MM.1S (cell line): ENCODE results near the gene CCNB1.
"Not testable (repeated sequence)": the region's sequence is repeated elsewhere in the genome, so short reads cannot be mapped to it uniquely, and the experiment has no call there.

Experiments
- DNase-seq: peaks from one replicate; pipeline ENCODE4 v3.0.0-alpha.2; 2015
- H2AFZ ChIP-seq: fragments of 300-600 bp; sonication (generic); 2 replicates; pipeline ENCODE4 v1.6.0; 2016; ENCODE audit warnings: antibody characterized with exemption, low read length
- H3F3A ChIP-seq: fragments of 300-600 bp; sonication (generic); 2 replicates; pipeline ENCODE4 v1.6.1; 2016; ENCODE audit warnings: mild to moderate bottlenecking, antibody characterized with exemption, low read length, moderate library complexity, mixed read lengths; ENCODE audit not compliant: insufficient read depth
- H3K27ac ChIP-seq: fragments of 300-600 bp; sonication (generic); 2 replicates; pipeline ENCODE4 v1.5.1; 2016; ENCODE audit warnings: mild to moderate bottlenecking, low read length
- H3K27me3 ChIP-seq: fragments of 300-600 bp; sonication (generic); replicated peaks from 2 replicates; pipeline ENCODE4 v1.6.0; 2016; ENCODE audit warnings: low read length; ENCODE audit not compliant: insufficient read depth
- H3K36me3 ChIP-seq: fragments of 300-600 bp; sonication (generic); replicated peaks from 2 replicates; pipeline ENCODE4 v1.6.1; 2016; ENCODE audit warnings: mild to moderate bottlenecking, low read length, mixed read lengths; ENCODE audit not compliant: insufficient read depth
- H3K4me1 ChIP-seq: fragments of 300-600 bp; sonication (generic); 2 replicates; pipeline ENCODE4 v1.6.1; 2016; ENCODE audit warnings: low read length, mixed read lengths
- H3K4me2 ChIP-seq: fragments of 300-600 bp; sonication (generic); 2 replicates; pipeline ENCODE4 v1.6.0; 2016; ENCODE audit warnings: low read depth, low read length
- H3K4me3 ChIP-seq: fragments of 300-600 bp; sonication (generic); 2 replicates; pipeline ENCODE4 v1.5.1; 2016; ENCODE audit warnings: low read length, mixed read lengths
- H3K79me2 ChIP-seq: fragments of 300-600 bp; sonication (generic); 2 replicates; pipeline ENCODE4 v1.6.1; 2016; ENCODE audit warnings: mixed run types, low read length, mixed read lengths
- H3K9ac ChIP-seq: fragments of 300-600 bp; sonication (generic); 2 replicates; pipeline ENCODE4 v1.6.1; 2016; ENCODE audit warnings: low read length, mixed read lengths
- H3K9me2 ChIP-seq: fragments of 300-600 bp; sonication (generic); replicated peaks from 2 replicates; pipeline ENCODE4 v1.6.1; 2016; ENCODE audit warnings: mild to moderate bottlenecking, low read length, mixed read lengths; ENCODE audit not compliant: insufficient read depth
- H3K9me3 ChIP-seq: fragments of 300-600 bp; sonication (generic); replicated peaks from 2 replicates; pipeline ENCODE4 v1.6.1; 2016; ENCODE audit warnings: mild to moderate bottlenecking, low read length, mixed read lengths; ENCODE audit not compliant: insufficient read depth
- H4K20me1 ChIP-seq: fragments of 300-600 bp; sonication (generic); 2 replicates; pipeline ENCODE4 v1.6.1; 2016; ENCODE audit warnings: mild to moderate bottlenecking, low read length, moderate library complexity, mixed read lengths; ENCODE audit not compliant: insufficient read depth
- EZH2 ChIP-seq: fragments of 300-600 bp; sonication (generic); optimal IDR thresholded peaks from 2 replicates; pipeline ENCODE3; 2017; ENCODE audit warnings: low read depth, mild to moderate bottlenecking, antibody characterized with exemption, low read length, mixed read lengths
- EZH2phosphoT487 ChIP-seq: fragments of 300-600 bp; sonication (generic); IDR thresholded peaks from 2 replicates; pipeline ENCODE4 v1.6.1; 2018; ENCODE audit warnings: antibody characterized with exemption, low read length
- TF ChIP-seq, protein P1 (sequence below): fragments of 300-600 bp; sonication (generic); IDR thresholded peaks from 2 replicates; pipeline ENCODE4 v1.5.1; 2016; ENCODE audit warnings: antibody characterized with exemption, low read length, mixed read lengths

Gene CCNB1

DNA sequence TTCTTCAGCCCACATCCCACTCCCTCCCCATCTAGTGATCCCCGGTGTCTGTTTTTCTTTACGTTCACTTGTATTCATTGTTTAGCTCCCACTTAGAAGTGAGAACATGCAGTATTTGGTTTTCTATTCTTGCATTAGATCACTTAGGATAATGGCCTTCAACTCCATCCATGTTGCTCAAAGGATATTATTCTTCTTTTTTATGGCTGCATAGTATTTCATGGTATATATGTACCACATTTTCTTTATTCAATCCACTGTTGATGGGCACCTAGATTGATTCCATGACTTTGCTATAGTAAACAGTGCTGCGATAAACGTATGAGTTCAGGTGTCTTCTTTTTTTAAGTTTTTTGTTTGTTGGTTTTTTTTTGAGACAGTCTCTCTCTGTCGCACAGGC lies 29.1 kb upstream of the CCNB1 start:
- Histone ChIP-seq H3K4me2 (no peak overlapping the region), H3K79me2 (no peaks in the 10 kb centered on the region), H3K9ac (no peak overlapping the region), H2AFZ (no peak overlapping the region), H3K36me3 (no peaks in the 10 kb centered on the region), H3K4me1 (no peaks in the 10 kb centered on the region), H3K9me2 (no peaks in the 10 kb centered on the region), H3K9me3 (no peaks in the 10 kb centered on the region), H3F3A (no peaks in the 10 kb centered on the region), H3K27me3 (no peaks in the 10 kb centered on the region), H3K27ac (no peak overlapping the region), H4K20me1 (no peaks in the 10 kb centered on the region), H3K4me3 (no peak overlapping the region)
- TF ChIP-seq EZH2phosphoT487 (no peak), EZH2 (no peak)
- TF ChIP-seq, protein P1, sequence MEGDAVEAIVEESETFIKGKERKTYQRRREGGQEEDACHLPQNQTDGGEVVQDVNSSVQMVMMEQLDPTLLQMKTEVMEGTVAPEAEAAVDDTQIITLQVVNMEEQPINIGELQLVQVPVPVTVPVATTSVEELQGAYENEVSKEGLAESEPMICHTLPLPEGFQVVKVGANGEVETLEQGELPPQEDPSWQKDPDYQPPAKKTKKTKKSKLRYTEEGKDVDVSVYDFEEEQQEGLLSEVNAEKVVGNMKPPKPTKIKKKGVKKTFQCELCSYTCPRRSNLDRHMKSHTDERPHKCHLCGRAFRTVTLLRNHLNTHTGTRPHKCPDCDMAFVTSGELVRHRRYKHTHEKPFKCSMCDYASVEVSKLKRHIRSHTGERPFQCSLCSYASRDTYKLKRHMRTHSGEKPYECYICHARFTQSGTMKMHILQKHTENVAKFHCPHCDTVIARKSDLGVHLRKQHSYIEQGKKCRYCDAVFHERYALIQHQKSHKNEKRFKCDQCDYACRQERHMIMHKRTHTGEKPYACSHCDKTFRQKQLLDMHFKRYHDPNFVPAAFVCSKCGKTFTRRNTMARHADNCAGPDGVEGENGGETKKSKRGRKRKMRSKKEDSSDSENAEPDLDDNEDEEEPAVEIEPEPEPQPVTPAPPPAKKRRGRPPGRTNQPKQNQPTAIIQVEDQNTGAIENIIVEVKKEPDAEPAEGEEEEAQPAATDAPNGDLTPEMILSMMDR, result no peak
- no peak for DNase-seq

DNA sequence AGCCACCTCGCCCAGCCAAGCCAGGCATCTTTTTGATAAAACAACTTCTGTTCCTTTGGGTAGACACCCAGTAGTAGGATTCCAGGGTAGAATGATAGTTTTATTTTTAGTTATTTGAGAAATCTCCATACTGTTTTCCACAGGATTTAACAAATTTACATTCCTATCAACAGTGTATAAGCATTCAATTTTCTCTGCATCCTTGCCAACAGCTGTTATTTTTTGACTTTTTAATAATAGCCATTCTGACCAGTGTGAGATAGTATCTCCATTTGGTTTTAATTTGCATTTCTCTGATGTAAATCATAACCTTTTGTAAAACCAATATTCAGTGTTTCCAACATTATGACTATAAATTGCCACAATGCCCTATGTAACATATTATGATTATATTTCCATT lies 28.2 kb upstream of the CCNB1 start:
- H3K79me2 ChIP-seq, result no peaks in the 10 kb centered on the region
- H3F3A ChIP-seq, result no peaks in the 10 kb centered on the region
- no peaks in the 10 kb centered on the region for H3K9me3 ChIP-seq
- H3K27me3 ChIP-seq, result no peaks in the 10 kb centered on the region
- TF ChIP-seq, protein P1, result no peak
- no peak for TF ChIP-seq EZH2phosphoT487
- TF ChIP-seq EZH2, result no peak
- H3K4me3 ChIP-seq, result no peak overlapping the region
- H3K4me1 ChIP-seq, result no peaks in the 10 kb centered on the region
- no peak overlapping the region for H3K9ac ChIP-seq
- no peak overlapping the region for H2AFZ ChIP-seq
- no peak for DNase-seq
- H3K36me3 ChIP-seq, result no peaks in the 10 kb centered on the region
- H3K4me2 ChIP-seq, result no peak overlapping the region
- no peaks in the 10 kb centered on the region for H4K20me1 ChIP-seq
- H3K9me2 ChIP-seq, result no peaks in the 10 kb centered on the region
- H3K27ac ChIP-seq, result no peak overlapping the region

DNA sequence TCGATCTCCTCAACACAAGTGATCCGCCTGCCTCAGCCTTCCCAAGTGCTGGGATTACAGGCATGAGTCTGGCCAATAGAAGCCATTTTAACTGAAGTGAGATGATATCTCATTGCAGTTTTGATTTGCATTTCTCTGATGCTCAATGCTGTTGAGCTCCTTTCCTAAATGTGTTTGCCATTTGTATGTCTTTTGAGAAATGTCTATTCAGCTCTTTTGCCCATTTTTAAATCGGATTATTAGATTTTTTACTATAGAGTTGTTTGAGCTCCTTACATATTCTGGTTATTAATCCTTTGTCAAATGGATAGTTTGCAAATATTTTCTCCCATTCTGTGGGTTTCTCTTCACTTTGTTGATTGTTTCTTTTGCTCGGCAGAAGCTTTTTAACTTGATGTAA lies 26.7 kb upstream of the CCNB1 start:
- not testable (repeated sequence) for H3K4me2 ChIP-seq, H3K9ac ChIP-seq, H3K9me3 ChIP-seq, H3F3A ChIP-seq, H4K20me1 ChIP-seq, H3K4me3 ChIP-seq, H3K27ac ChIP-seq, H2AFZ ChIP-seq, H3K27me3 ChIP-seq, H3K79me2 ChIP-seq, H3K9me2 ChIP-seq, DNase-seq, H3K4me1 ChIP-seq, H3K36me3 ChIP-seq

DNA sequence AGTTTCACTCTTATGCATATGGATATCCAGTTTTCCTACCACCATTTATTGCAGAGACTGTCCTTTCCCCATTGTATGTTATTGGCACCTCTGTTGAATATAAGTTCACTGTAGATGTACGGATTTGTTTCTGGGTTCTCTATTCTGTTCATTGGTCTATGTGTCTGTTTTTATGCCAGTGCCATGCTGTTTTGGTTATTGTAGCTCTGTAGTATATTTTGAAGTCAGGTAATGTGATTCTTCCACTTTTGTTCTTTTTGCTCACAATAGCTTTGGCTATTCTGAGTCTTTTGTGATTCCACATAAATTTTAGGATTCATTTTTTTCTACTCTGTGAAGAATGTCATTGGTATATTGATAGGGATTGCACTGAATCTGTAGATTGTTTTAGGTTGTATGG lies 26.1 kb upstream of the CCNB1 start:
- Histone ChIP-seq H3K9ac (no peak overlapping the region), H3K27ac (no peak overlapping the region), H3K9me3 (no peaks in the 10 kb centered on the region), H3K27me3 (no peaks in the 10 kb centered on the region), H3K9me2 (no peaks in the 10 kb centered on the region), H3K79me2 (no peaks in the 10 kb centered on the region), H3K36me3 (no peaks in the 10 kb centered on the region), H3F3A (no peaks in the 10 kb centered on the region), H3K4me1 (no peaks in the 10 kb centered on the region), H3K4me2 (no peak overlapping the region), H2AFZ (no peak overlapping the region), H3K4me3 (no peak overlapping the region), H4K20me1 (no peaks in the 10 kb centered on the region)
- no peak for DNase-seq
- TF ChIP-seq EZH2 (no peak), EZH2phosphoT487 (no peak)
- TF ChIP-seq, protein P1, result no peak

DNA sequence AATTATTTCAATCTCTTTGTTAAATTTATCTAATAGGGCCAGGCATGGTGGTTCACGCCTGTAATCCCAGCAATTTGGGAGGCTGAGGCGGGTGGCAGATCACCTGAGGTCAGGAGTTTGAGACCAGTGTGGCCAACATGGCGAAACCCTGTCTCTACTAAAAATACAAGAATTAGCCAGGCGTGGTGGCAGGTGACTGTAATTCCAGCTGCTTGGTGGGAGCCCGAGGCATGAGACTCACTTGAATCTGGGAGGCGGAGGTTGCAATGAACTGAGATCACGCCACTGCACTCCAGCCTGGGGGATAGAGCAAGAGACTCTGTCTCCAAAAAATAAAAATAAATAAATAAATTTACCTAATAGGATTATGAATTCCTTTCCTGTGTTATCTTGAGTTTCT lies 18.4 kb upstream of the CCNB1 start:
- H4K20me1 ChIP-seq, H3K79me2 ChIP-seq, H3K27me3 ChIP-seq, H3K9me2 ChIP-seq, H3K4me2 ChIP-seq, H2AFZ ChIP-seq, H3K36me3 ChIP-seq, H3K9me3 ChIP-seq, H3K27ac ChIP-seq, H3F3A ChIP-seq, H3K4me1 ChIP-seq, DNase-seq, H3K9ac ChIP-seq, H3K4me3 ChIP-seq: not testable (repeated sequence)
